GM19238 (cell line): Measurements from ENCODE around the gene GTPBP1.

Experiments
- DNase-seq: peaks from one replicate; pipeline ENCODE4 v3.0.0; 2011; ENCODE audit warnings: low spot score; ENCODE audit not compliant: insufficient read length

The GTPBP1 gene

GRCh38 chr22:38724926-38725571 lies 19.3 kb downstream of the GTPBP1 start:
- no peak for DNase-seq

GRCh38 chr22:38725900-38726655 lies 20.3 kb downstream of the GTPBP1 start:
- DNase-seq: no peak

GRCh38 chr22:38727123-38727522 lies 21.4 kb downstream of the GTPBP1 start:
- no peak for DNase-seq

GRCh38 chr22:38727530-38728451 lies 22.0 kb downstream of the GTPBP1 start:
- no peak for DNase-seq

GRCh38 chr22:38728871-38729796 lies 23.4 kb downstream of the GTPBP1 start:
- no peak for DNase-seq

- DNase-seq: no peak
Observed at GRCh38 chr22:38729946-38730345, 24.2 kb downstream of the GTPBP1 start.

- DNase-seq: no peak
Observed at GRCh38 chr22:38730411-38730871, 24.7 kb downstream of the GTPBP1 start.

GRCh38 chr22:38731703-38732161 lies 26.0 kb downstream of the GTPBP1 start:
- no peak for DNase-seq

- DNase-seq: no peak
Observed at GRCh38 chr22:38732251-38732815, 26.6 kb downstream of the GTPBP1 start.

GRCh38 chr22:38733329-38733723 lies 27.6 kb downstream of the GTPBP1 start:
- DNase-seq: no peak

GRCh38 chr22:38733724-38734381 lies 28.1 kb downstream of the GTPBP1 start:
- no peak for DNase-seq

GRCh38 chr22:38734421-38735100 lies 28.8 kb downstream of the GTPBP1 start:
- no peak for DNase-seq

GRCh38 chr22:38735126-38735464 lies 29.4 kb downstream of the GTPBP1 start:
- no peak for DNase-seq

GRCh38 chr22:38735465-38736256 lies 29.9 kb downstream of the GTPBP1 start:
- no peak for DNase-seq

GRCh38 chr22:38736257-38736570 lies 30.5 kb downstream of the GTPBP1 start:
- no peak for DNase-seq

GRCh38 chr22:38737302-38738060 lies 31.7 kb downstream of the GTPBP1 start:
- DNase-seq: no peak

GRCh38 chr22:38738475-38739070 lies 32.8 kb downstream of the GTPBP1 start:
- no peak for DNase-seq
